Smooth muscle cell (in vitro differentiated cells): Measurements from ENCODE around the gene PCLAF. TPM values are rescaled to one million over a fixed set of nuclear protein-coding genes. Genes with fewer than 3 reads are reported as not detected.

Source experiments
- DNase-seq: peaks from one replicate; lab custom pipeline; 2025; ENCODE audit not compliant: unreplicated experiment; lab: John Stamatoyannopoulos, UW
- H2AFZ ChIP-seq: fragments of 200-600 bp; sonication (generic); 2 replicates; pipeline ENCODE4 v1.6.0; 2016; ENCODE audit warnings: antibody characterized with exemption, low read depth, mild to moderate bottlenecking
- H3F3A ChIP-seq: fragments of 200-600 bp; sonication (generic); 2 replicates; pipeline ENCODE4 v1.6.0; 2017; ENCODE audit warnings: antibody characterized with exemption, low read depth
- H3K27ac ChIP-seq: fragments of 200-600 bp; sonication (generic); 2 replicates; pipeline ENCODE4 v1.5.1; 2016; ENCODE audit warnings: low read depth, mild to moderate bottlenecking
- H3K27me3 ChIP-seq: fragments of 200-600 bp; sonication (generic); 2 replicates; pipeline ENCODE4 v1.6.1; 2016; ENCODE audit warnings: low read depth, mild to moderate bottlenecking
- H3K36me3 ChIP-seq: fragments of 200-600 bp; sonication (generic); 2 replicates; pipeline ENCODE4 v1.5.1; 2016; ENCODE audit warnings: low read depth
- H3K4me1 ChIP-seq: fragments of 200-600 bp; sonication (generic); 2 replicates; pipeline ENCODE4 v1.5.1; 2016; ENCODE audit warnings: low read depth
- H3K4me2 ChIP-seq: fragments of 200-600 bp; sonication (generic); 2 replicates; pipeline ENCODE4 v1.6.0; 2016; ENCODE audit warnings: mild to moderate bottlenecking
- H3K4me3 ChIP-seq: fragments of 200-600 bp; sonication (generic); 2 replicates; pipeline ENCODE4 v1.5.1; 2016; ENCODE audit warnings: mild to moderate bottlenecking
- H3K79me2 ChIP-seq: fragments of 200-600 bp; sonication (generic); 2 replicates; pipeline ENCODE4 v1.6.0; 2016; ENCODE audit warnings: low read depth, mild to moderate bottlenecking
- H3K9ac ChIP-seq: fragments of 200-600 bp; sonication (generic); 2 replicates; pipeline ENCODE4 v1.6.0; 2016; ENCODE audit warnings: low read depth
- H3K9me3 ChIP-seq: fragments of 200-600 bp; sonication (generic); replicated peaks from 2 replicates; pipeline ENCODE4 v1.5.1; 2016; ENCODE audit warnings: low read depth
- H4K20me1 ChIP-seq: fragments of 200-600 bp; sonication (generic); 2 replicates; pipeline ENCODE4 v1.6.0; 2016; ENCODE audit warnings: low read depth
- WGBS: methylation state at CpG from one replicate; pipeline ENCODE4 v1.1.7; 2016; ENCODE audit warnings: low lambda C conversion rate; 5-methylcytosine and 5-hydroxymethylcytosine counted together
- polyA plus RNA-seq: library from polyadenylated mRNA; unstranded; fragments of >200 nt; fragmentation: Nextera tagmentation; extraction: Ambion mirVana; gene quantifications from 2 replicates; pipeline ENCODE4 v1.2.1, GENCODE V29; 2016
- total RNA-seq: library from RNA; depleted of rRNA; stranded (reverse); fragments of >200 nt; gene quantifications from 2 replicates; pipeline ENCODE4 v1.2.3, GENCODE V29; 2014
- TF ChIP-seq, protein P1 (sequence below): fragments of 200-600 bp; sonication (generic); IDR thresholded peaks from 2 replicates; pipeline ENCODE4 v1.5.1; 2017; ENCODE audit warnings: borderline replicate concordance, mild to moderate bottlenecking, antibody characterized with exemption; ENCODE audit not compliant: insufficient read depth, poor library complexity, severe bottlenecking

The PCLAF gene, protein sequence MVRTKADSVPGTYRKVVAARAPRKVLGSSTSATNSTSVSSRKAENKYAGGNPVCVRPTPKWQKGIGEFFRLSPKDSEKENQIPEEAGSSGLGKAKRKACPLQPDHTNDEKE
- 19.0 and 36.2 TPM in 2 replicates for total RNA-seq
- 30.7 and 37.6 TPM in 2 replicates for polyA plus RNA-seq

DNA sequence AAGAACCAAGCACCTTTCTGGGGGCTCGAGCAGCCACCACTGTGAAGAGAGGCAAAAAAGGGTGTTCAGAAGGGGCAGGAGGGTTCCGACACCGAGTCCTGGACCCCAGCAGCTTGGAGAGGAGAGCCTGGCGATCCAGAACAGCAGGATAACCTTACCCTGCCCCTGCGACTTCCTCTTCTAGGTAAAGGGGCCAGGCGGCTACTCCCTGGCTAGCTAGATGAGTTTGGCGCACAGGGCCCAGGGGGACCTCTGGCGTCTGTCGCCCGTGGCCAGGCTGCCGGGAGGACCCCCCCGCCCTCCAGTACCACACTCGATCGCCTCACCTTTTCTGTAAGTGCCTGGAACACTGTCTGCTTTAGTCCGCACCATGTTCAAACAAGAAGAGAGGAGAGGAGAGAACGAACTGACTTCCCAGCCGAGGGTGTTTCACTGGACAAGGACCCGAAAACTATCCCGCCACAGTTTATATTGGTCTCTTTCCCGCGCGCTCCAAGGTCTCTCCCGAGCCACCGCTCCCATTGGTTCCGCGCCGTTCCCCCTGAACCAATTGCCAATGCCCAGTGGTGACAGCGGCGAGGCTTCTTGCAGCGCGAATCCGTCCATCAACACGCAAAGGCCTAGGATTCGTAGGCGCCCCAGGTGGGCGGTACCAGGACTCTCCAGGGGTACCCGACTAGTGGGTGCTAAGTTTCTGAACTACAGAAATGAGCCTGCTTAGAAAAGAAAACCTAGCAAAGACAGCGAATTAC is at the start of gene PCLAF:
Gene PCLAF, minus strand, starts transcription at position 442 of the 752 bp plus-strand sequence. Its CDS starts 70 bp downstream, at position 372.
- H3K27ac ChIP-seq: no peak within 1 kb of the TSS
- peak within 1 kb of the TSS; percentile 59 for H3K4me3 ChIP-seq
- no peaks in the 10 kb centered on the region for H4K20me1 ChIP-seq
- no peaks in the 10 kb centered on the region for H3K36me3 ChIP-seq
- no peaks in the 10 kb centered on the region for H3K9me3 ChIP-seq
- H3F3A ChIP-seq: peaks cover 10% of the 10 kb centered on the region
- H3K79me2 ChIP-seq: peaks cover 6% of the 10 kb centered on the region
- peaks cover 4% of the 10 kb centered on the region for H3K4me1 ChIP-seq
- peak; percentile 64 for DNase-seq
- H3K4me2 ChIP-seq: peak within 1 kb of the TSS; percentile 89
- H2AFZ ChIP-seq: peak within 1 kb of the TSS; percentile 96
- H3K9ac ChIP-seq: no peak within 1 kb of the TSS
- TF ChIP-seq, protein P1, sequence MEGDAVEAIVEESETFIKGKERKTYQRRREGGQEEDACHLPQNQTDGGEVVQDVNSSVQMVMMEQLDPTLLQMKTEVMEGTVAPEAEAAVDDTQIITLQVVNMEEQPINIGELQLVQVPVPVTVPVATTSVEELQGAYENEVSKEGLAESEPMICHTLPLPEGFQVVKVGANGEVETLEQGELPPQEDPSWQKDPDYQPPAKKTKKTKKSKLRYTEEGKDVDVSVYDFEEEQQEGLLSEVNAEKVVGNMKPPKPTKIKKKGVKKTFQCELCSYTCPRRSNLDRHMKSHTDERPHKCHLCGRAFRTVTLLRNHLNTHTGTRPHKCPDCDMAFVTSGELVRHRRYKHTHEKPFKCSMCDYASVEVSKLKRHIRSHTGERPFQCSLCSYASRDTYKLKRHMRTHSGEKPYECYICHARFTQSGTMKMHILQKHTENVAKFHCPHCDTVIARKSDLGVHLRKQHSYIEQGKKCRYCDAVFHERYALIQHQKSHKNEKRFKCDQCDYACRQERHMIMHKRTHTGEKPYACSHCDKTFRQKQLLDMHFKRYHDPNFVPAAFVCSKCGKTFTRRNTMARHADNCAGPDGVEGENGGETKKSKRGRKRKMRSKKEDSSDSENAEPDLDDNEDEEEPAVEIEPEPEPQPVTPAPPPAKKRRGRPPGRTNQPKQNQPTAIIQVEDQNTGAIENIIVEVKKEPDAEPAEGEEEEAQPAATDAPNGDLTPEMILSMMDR: no peak
- no peaks in the 10 kb centered on the region for H3K27me3 ChIP-seq
- WGBS: 2% methylated on average over 38 of the region's 38 CpGs

DNA sequence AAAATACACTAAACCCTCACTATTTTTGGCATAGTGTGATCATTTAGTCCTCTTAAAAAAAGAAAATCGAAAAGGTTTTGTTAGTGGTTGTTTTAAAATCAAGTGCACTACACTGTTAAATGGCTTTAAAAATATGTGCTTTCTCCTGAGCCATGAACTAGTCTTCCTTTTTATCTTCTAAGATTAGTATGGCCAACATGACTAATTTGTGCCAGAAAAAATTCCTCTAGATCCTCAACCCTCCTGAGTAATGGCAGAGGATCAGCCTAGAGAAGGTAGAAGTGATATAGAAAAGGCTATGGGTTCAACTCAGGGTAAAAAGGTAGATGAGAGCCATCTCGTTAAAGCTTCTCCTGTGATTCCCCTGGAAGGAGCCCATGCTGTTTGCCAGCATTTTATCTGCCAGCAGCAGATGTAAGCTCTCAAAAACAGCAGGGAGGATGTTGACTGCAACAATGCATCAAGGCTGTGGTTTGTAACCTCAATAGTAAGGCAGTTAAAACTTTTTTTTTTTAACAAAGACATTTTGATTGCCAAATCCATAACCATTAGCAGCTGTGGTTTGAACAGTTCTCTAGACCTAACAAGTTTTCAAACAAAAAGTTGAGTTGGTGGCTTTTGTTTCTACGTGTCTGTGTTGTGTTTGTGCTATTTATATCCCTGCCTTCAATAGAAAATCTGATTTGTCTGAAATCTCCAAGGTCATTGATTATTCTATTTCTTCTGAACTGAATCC is 48.9 kb upstream of the PCLAF start:
- H3K36me3 ChIP-seq: peaks cover 7% of the 10 kb centered on the region
- no peaks in the 10 kb centered on the region for H3K27me3 ChIP-seq
- H3K79me2 ChIP-seq: no peaks in the 10 kb centered on the region
- DNase-seq: no peak
- H4K20me1 ChIP-seq: peaks cover 20% of the 10 kb centered on the region
- peak overlapping the region; percentile 53 for H3K27ac ChIP-seq
- H2AFZ ChIP-seq: no peak overlapping the region
- TF ChIP-seq, protein P1: no peak
- H3K9me3 ChIP-seq: no peaks in the 10 kb centered on the region
- no peak overlapping the region for H3K4me3 ChIP-seq
- peaks cover 11% of the 10 kb centered on the region for H3K4me1 ChIP-seq
- peaks cover 10% of the 10 kb centered on the region for H3F3A ChIP-seq
- 55% methylated on average over 3 of the region's 3 CpGs for WGBS
- H3K9ac ChIP-seq: no peak overlapping the region
- peak overlapping the region; percentile 12 for H3K4me2 ChIP-seq

DNA sequence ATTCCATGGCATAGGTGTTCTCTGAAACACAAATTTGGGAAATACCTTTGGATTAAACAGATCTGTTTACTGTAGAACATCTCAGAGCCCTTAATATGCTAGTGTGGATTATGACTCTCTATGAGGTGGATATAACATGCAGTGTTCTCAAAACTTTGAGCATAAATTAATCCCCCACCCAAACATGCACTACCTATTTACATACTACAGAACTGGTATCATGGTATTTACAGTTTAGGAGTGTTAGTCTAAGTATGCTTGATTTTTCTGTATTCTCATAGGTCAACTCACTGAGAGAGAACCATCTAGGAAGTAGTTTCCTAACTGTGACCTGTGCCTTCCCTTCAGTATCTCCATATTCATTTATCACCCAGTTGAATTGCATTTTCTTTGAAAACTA is 48.2 kb upstream of the PCLAF start:
- Histone ChIP-seq H3K27me3 (no peaks in the 10 kb centered on the region), H3K9me3 (no peaks in the 10 kb centered on the region), H3K79me2 (no peaks in the 10 kb centered on the region), H3K4me2 (peak overlapping the region; percentile 12), H3K27ac (peak overlapping the region; percentile 53), H3F3A (peaks cover 10% of the 10 kb centered on the region), H3K4me3 (no peak overlapping the region), H3K9ac (no peak overlapping the region), H3K4me1 (peaks cover 11% of the 10 kb centered on the region), H2AFZ (no peak overlapping the region), H4K20me1 (peaks cover 20% of the 10 kb centered on the region), H3K36me3 (peaks cover 13% of the 10 kb centered on the region)
- TF ChIP-seq, protein P1: no peak
- DNase-seq: no peak
